Endothelial cell of umbilical vein (primary cell): ENCODE data around the gene UVRAG. TPM values are rescaled to one million over a fixed set of nuclear protein-coding genes. Genes with fewer than 3 reads are reported as not detected.

Source experiments
- BruUV-seq: library from RNA; stranded (reverse); fragments of 400-500 nt; replicated peaks from 2 replicates; lab custom pipeline; 2021; lab: Mats Ljungman, UMichigan
- CTCF ChIA-PET: fragments of 300-600, 350-600 bp; sonication (Branson Sonifier 250); formaldehyde crosslinking; loops from one replicate; lab custom pipeline; 2021; ENCODE audit warnings: antibody characterized with exemption, inconsistent platforms; lab: Charles Lee
- POLR2A ChIA-PET: fragments of 300-600, 350-600 bp; sonication (Branson Sonifier 250); formaldehyde crosslinking; loops from one replicate; lab custom pipeline; 2021; ENCODE audit warnings: antibody characterized with exemption, inconsistent platforms; lab: Charles Lee
- DNase-seq: peaks from one replicate; pipeline ENCODE4 v3.0.0-alpha.2; 2011; ENCODE audit warnings: low read depth, low spot score
- FAIRE-seq: peaks from 2 replicates; lab custom pipeline; 2011; peaks lifted over from hg19 to GRCh38; lab: Jason Lieb, UNC
- H2AFZ ChIP-seq: 2 replicates; pipeline ENCODE4 v1.6.0; 2012; ENCODE audit warnings: low read depth, low read length, control low read depth, inconsistent platforms
- H3K27ac ChIP-seq: 2 replicates; pipeline ENCODE4 v1.5.1; 2011; ENCODE audit warnings: low read depth, mild to moderate bottlenecking, control low read depth, low read length, moderate library complexity; ENCODE audit not compliant: insufficient read depth
- H3K27me3 ChIP-seq, 2 experiments: 2 replicates each; pipeline versions ENCODE4 v1.6.0 to v1.6.1; 2011; ENCODE audit warnings: low read length in 2 of 2, mixed read lengths in 1 of 2; ENCODE audit not compliant: control insufficient read depth in 2 of 2, insufficient read depth in 2 of 2
- H3K36me3 ChIP-seq, 2 experiments: 2 replicates in 1 of 2; 3 replicates in 1 of 2; pipeline ENCODE4 v1.5.1; 2011; ENCODE audit warnings: low read length in 2 of 2, mild to moderate bottlenecking in 1 of 2, moderate library complexity in 1 of 2; ENCODE audit not compliant: control insufficient read depth in 2 of 2, insufficient read depth in 2 of 2; ENCODE audit errors: extremely low read depth in 1 of 2
- H3K4me1 ChIP-seq: 3 replicates; pipeline ENCODE4 v1.5.1; 2011; ENCODE audit warnings: mild to moderate bottlenecking, low read length; ENCODE audit not compliant: control insufficient read depth, insufficient read depth; ENCODE audit errors: extremely low read depth
- H3K4me2 ChIP-seq: 2 replicates; pipeline ENCODE4 v1.6.1; 2011; ENCODE audit warnings: low read length, control low read depth, mixed read lengths; ENCODE audit not compliant: insufficient read depth
- H3K4me3 ChIP-seq, 3 experiments: fragments of 200-600 bp in 1 of 3; sonication (generic), shearing (Covaris generic) in 1 of 3; replicated peaks in 1 of 3; 2 replicates each; pipeline ENCODE4 v1.5.1; 2011 to 2016; ENCODE audit warnings: control low read depth in 3 of 3, low read length in 3 of 3, mild to moderate bottlenecking in 2 of 3, inconsistent platforms in 1 of 3, low read depth in 1 of 3, moderate library complexity in 1 of 3; ENCODE audit not compliant: insufficient read depth in 1 of 3
- H3K79me2 ChIP-seq: 2 replicates; pipeline ENCODE4 v1.6.0; 2012; ENCODE audit warnings: low read length, inconsistent platforms; ENCODE audit not compliant: control insufficient read depth, insufficient read depth
- H3K9ac ChIP-seq: replicated peaks from 2 replicates; pipeline ENCODE3; 2011; ENCODE audit warnings: low read length, control low read depth; ENCODE audit not compliant: insufficient read depth; ENCODE audit errors: extremely low read depth
- H3K9me1 ChIP-seq: replicated peaks from 3 replicates; pipeline ENCODE4 v1.6.0; 2011; ENCODE audit warnings: mild to moderate bottlenecking, low read length; ENCODE audit not compliant: control insufficient read depth, insufficient read depth; ENCODE audit errors: extremely low read depth
- H3K9me3 ChIP-seq: replicated peaks from 2 replicates; pipeline ENCODE4 v1.5.1; 2012; ENCODE audit warnings: low read length, inconsistent platforms; ENCODE audit not compliant: control insufficient read depth, insufficient read depth
- H4K20me1 ChIP-seq: replicated peaks from 2 replicates; pipeline ENCODE3; 2011; ENCODE audit warnings: mild to moderate bottlenecking, low read length; ENCODE audit not compliant: control insufficient read depth, insufficient read depth; ENCODE audit errors: extremely low read depth
- EZH2 ChIP-seq: IDR thresholded peaks from 2 replicates; pipeline ENCODE4 v1.6.1; 2012; ENCODE audit warnings: borderline replicate concordance, low read depth, mild to moderate bottlenecking, moderate library complexity, low read length, inconsistent platforms; ENCODE audit not compliant: severe bottlenecking
- FOS ChIP-seq: IDR thresholded peaks from 2 replicates; pipeline ENCODE4 v1.6.1; 2011; ENCODE audit warnings: mild to moderate bottlenecking, low read length, moderate library complexity, borderline replicate concordance; ENCODE audit not compliant: insufficient read depth
- GATA2 ChIP-seq: IDR thresholded peaks from 2 replicates; pipeline ENCODE4 v1.7.0; 2011; ENCODE audit warnings: low read depth, mild to moderate bottlenecking, moderate library complexity, mixed read lengths, low read length; ENCODE audit not compliant: insufficient read length, insufficient read depth
- JUN ChIP-seq: IDR thresholded peaks from 2 replicates; pipeline ENCODE4 v1.6.1; 2011; ENCODE audit warnings: borderline replicate concordance, low read depth; ENCODE audit not compliant: insufficient read length, insufficient read depth
- MAX ChIP-seq: IDR thresholded peaks from 2 replicates; pipeline ENCODE4 v1.6.1; 2011; ENCODE audit not compliant: insufficient read depth, insufficient read length
- MYC ChIP-seq: IDR thresholded peaks from one replicate; pipeline ENCODE4 v1.6.1; 2011; ENCODE audit warnings: mild to moderate bottlenecking, low read depth, low read length
- POLR2A ChIP-seq: IDR thresholded peaks from 2 replicates; pipeline ENCODE4 v1.6.1; 2012; ENCODE audit warnings: low read depth, mild to moderate bottlenecking, control low read depth, low read length
- POLR2AphosphoS5 ChIP-seq: IDR thresholded peaks from 2 replicates; pipeline ENCODE4 v1.6.1; 2012; ENCODE audit warnings: low read depth, mild to moderate bottlenecking, control low read depth, low read length, moderate library complexity; ENCODE audit not compliant: insufficient read depth
- dilution Hi-C: fragments of 300-500 bp; cut with MboI; formaldehyde crosslinking; loops from one replicate; pipeline ENCODE4 v1.15.0; 2019; ENCODE audit warnings: low sequenced_read_pairs; ENCODE audit not compliant: extremely low pct_ligation_motif_present
- intact Hi-C: fragments of 100-400 bp; cut with micrococcal nuclease; formaldehyde crosslinking; loops from one replicate; pipeline ENCODE4 v1.10.0; 2022
- polyA plus RNA-seq, 4 experiments: library from polyadenylated mRNA; depleted of rRNA in 3 of 4; stranded (reverse) in 3 of 4; unstranded in 1 of 4; fragments of >200 nt; gene quantifications; 2 replicates each; pipeline versions ENCODE4 v1.2.1 to v1.2.3, GENCODE V29; 2011 to 2012; ENCODE audit warnings: missing spikeins in 1 of 4
- total RNA-seq: library from RNA; stranded (reverse); gene quantifications from 2 replicates; pipeline ENCODE4 v1.2.3, GENCODE V29; 2021
- TF ChIP-seq, protein P1 (sequence below), 2 donors: IDR thresholded peaks; 1 replicate in 1 of 2; 2 replicates in 1 of 2; pipeline ENCODE4 v1.5.1; 2011; ENCODE audit warnings: low read length in 2 of 2, mild to moderate bottlenecking in 2 of 2, moderate library complexity in 2 of 2, control low read depth in 1 of 2, inconsistent platforms in 1 of 2, low read depth in 1 of 2; ENCODE audit not compliant: insufficient read depth in 1 of 2; ENCODE audit errors: extremely low read depth in 1 of 2

The UVRAG gene
- total and polyA plus RNA-seq, 2 donors (not counting 3 experiments of a cell fraction or from before 2014, with no cell fraction given): 21.2 to 65.6 TPM

- H3K9me1 ChIP-seq: no peaks in the 10 kb centered on the region
- ChIA-PET POLR2A (no interaction called here), CTCF (no interaction called here)
- no peak overlapping the region for H3K27ac ChIP-seq
- dilution Hi-C loops (no loop called here), intact Hi-C loops (no loop called here)
- no TSS peak for BruUV-seq
- no peak overlapping the region for H3K9ac ChIP-seq
- H3K27me3 ChIP-seq: no peaks in the 10 kb centered on the region
- no peak for DNase-seq
- H3K79me2 ChIP-seq: peaks cover 63% of the 10 kb centered on the region
- no peak overlapping the region for H3K4me3 ChIP-seq
- no peaks in the 10 kb centered on the region for H3K4me1 ChIP-seq
- H3K9me3 ChIP-seq: no peaks in the 10 kb centered on the region
- peaks cover 2% of the 10 kb centered on the region for H4K20me1 ChIP-seq
- no peak for TF ChIP-seq POLR2A
- no peak for TF ChIP-seq POLR2AphosphoS5
- TF ChIP-seq, protein P1, sequence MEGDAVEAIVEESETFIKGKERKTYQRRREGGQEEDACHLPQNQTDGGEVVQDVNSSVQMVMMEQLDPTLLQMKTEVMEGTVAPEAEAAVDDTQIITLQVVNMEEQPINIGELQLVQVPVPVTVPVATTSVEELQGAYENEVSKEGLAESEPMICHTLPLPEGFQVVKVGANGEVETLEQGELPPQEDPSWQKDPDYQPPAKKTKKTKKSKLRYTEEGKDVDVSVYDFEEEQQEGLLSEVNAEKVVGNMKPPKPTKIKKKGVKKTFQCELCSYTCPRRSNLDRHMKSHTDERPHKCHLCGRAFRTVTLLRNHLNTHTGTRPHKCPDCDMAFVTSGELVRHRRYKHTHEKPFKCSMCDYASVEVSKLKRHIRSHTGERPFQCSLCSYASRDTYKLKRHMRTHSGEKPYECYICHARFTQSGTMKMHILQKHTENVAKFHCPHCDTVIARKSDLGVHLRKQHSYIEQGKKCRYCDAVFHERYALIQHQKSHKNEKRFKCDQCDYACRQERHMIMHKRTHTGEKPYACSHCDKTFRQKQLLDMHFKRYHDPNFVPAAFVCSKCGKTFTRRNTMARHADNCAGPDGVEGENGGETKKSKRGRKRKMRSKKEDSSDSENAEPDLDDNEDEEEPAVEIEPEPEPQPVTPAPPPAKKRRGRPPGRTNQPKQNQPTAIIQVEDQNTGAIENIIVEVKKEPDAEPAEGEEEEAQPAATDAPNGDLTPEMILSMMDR (IDR thresholded peaks at IDR 0.05; ENCODE audit: extremely low read depth in 1 of 2, insufficient read depth in 1 of 2, low read depth in 1 of 2, low read length in 2 of 2): no peak
- TF ChIP-seq FOS: no peak
- TF ChIP-seq MAX: no peak
- no peak overlapping the region for H2AFZ ChIP-seq
- H3K4me2 ChIP-seq: no peak overlapping the region
- H3K36me3 ChIP-seq: peaks cover 4% of the 10 kb centered on the region in 2 experiments
- no peak for FAIRE-seq
These were observed 43.6 kb downstream of the UVRAG start for GRCh38 chr11:75858613-75859012.

GRCh38 chr11:75859614-75860013 lies 44.6 kb downstream of the UVRAG start:
- H2AFZ ChIP-seq: no peak overlapping the region
- H3K9ac ChIP-seq: no peak overlapping the region
- H3K27ac ChIP-seq: no peak overlapping the region
- H3K4me2 ChIP-seq: no peak overlapping the region
- DNase-seq (no peak), FAIRE-seq (no peak)
- H3K27me3 ChIP-seq: no peaks in the 10 kb centered on the region
- no TSS peak for BruUV-seq
- intact Hi-C loops (no loop called here), dilution Hi-C loops (no loop called here)
- ChIA-PET POLR2A (no interaction called here), CTCF (no interaction called here)
- H4K20me1 ChIP-seq: peaks cover 2% of the 10 kb centered on the region
- H3K36me3 ChIP-seq: peaks cover 4 to 8% of the 10 kb centered on the region in 2 experiments
- no peaks in the 10 kb centered on the region for H3K9me1 ChIP-seq
- no peak overlapping the region for H3K4me3 ChIP-seq
- peaks cover 60% of the 10 kb centered on the region for H3K79me2 ChIP-seq
- H3K4me1 ChIP-seq: no peaks in the 10 kb centered on the region
- no peaks in the 10 kb centered on the region for H3K9me3 ChIP-seq
- TF ChIP-seq MYC (no peak), JUN (no peak), MAX (no peak), POLR2A (no peak), POLR2AphosphoS5 (no peak), FOS (no peak), EZH2 (no peak), GATA2 (no peak)
- TF ChIP-seq, protein P1 (IDR thresholded peaks at IDR 0.05; ENCODE audit: extremely low read depth in 1 of 2, insufficient read depth in 1 of 2, low read depth in 1 of 2, low read length in 2 of 2): no peak
